Activated gamma-delta T cell treated with anti-CD3 and anti-CD28 coated beads, Interleukin-2, amount 50 U/mL, for 16 hours (primary cell): ENCODE results near the gene KIAA1210.
"Not testable (repeated sequence)": the region's sequence is repeated elsewhere in the genome, so short reads cannot be mapped to it uniquely, and the experiment has no call there.

ENCODE experiments used
- DNase-seq: peaks from one replicate; pipeline ENCODE4 v3.0.0-alpha.2; 2020; ENCODE audit warnings: low read depth

The KIAA1210 gene

GRCh38 chrX:119036107-119037029, 91.2 kb downstream of the KIAA1210 start:
- no peak for DNase-seq

- no peak for DNase-seq
Observed at GRCh38 chrX:119030990-119031389, 96.6 kb downstream of the KIAA1210 start.

GRCh38 chrX:119029656-119030055, 98.0 kb downstream of the KIAA1210 start:
- not testable (repeated sequence) for DNase-seq

- DNase-seq, result no peak
Observed at GRCh38 chrX:119028733-119029330, 98.8 kb downstream of the KIAA1210 start.
